DOHH2 (cell line): ENCODE measurements around the gene ARHGAP22.

ENCODE experiments used
- H3F3A ChIP-seq: fragments of 200-600 bp; sonication (generic), shearing (Covaris generic); 2 replicates; pipeline ENCODE4 v1.6.0; 2016; ENCODE audit warnings: antibody characterized with exemption, mild to moderate bottlenecking; ENCODE audit not compliant: control insufficient read depth, insufficient read depth
- H3K27ac ChIP-seq: fragments of 200-600 bp; sonication (generic); 2 replicates; pipeline ENCODE4 v1.5.1; 2014; ENCODE audit warnings: low read depth, mild to moderate bottlenecking, low read length, moderate library complexity
- H3K27me3 ChIP-seq: fragments of 200-600 bp; sonication (generic); 2 replicates; pipeline ENCODE4 v1.6.1; 2014; ENCODE audit warnings: mild to moderate bottlenecking, low read length, mixed read lengths; ENCODE audit not compliant: control insufficient read depth
- H3K36me3 ChIP-seq: fragments of 200-600 bp; sonication (generic); 2 replicates; pipeline ENCODE4 v1.6.1; 2014; ENCODE audit warnings: mild to moderate bottlenecking, low read length, moderate library complexity, mixed read lengths; ENCODE audit not compliant: control insufficient read depth
- H3K4me1 ChIP-seq: fragments of 200-600 bp; sonication (generic); 2 replicates; pipeline ENCODE4 v1.6.1; 2014; ENCODE audit warnings: mild to moderate bottlenecking, low read length, mixed read lengths; ENCODE audit not compliant: control insufficient read depth
- H3K4me2 ChIP-seq: fragments of 200-600 bp; sonication (generic); 2 replicates; pipeline ENCODE4 v1.6.0; 2014; ENCODE audit warnings: mild to moderate bottlenecking, low read length, moderate library complexity
- H3K4me3 ChIP-seq: fragments of 200-600 bp; sonication (generic); 2 replicates; pipeline ENCODE4 v1.5.1; 2014; ENCODE audit warnings: mild to moderate bottlenecking, low read length, mixed read lengths
- H3K79me2 ChIP-seq: fragments of 200-600 bp; sonication (generic); 2 replicates; pipeline ENCODE4 v1.6.1; 2014; ENCODE audit warnings: mild to moderate bottlenecking, low read length, mixed read lengths; ENCODE audit not compliant: control insufficient read depth
- H3K9me2 ChIP-seq: fragments of 200-600 bp; sonication (generic); replicated peaks from 2 replicates; pipeline ENCODE4 v1.6.1; 2014; ENCODE audit warnings: mild to moderate bottlenecking, low read length, mixed read lengths; ENCODE audit not compliant: control insufficient read depth
- H3K9me3 ChIP-seq: fragments of 200-600 bp; sonication (generic); 2 replicates; pipeline ENCODE4 v1.6.1; 2014; ENCODE audit warnings: antibody characterized with exemption, low read length, mixed read lengths; ENCODE audit not compliant: control insufficient read depth, insufficient read depth
- H4K20me1 ChIP-seq: fragments of 200-600 bp; sonication (generic); 2 replicates; pipeline ENCODE4 v1.6.0; 2014; ENCODE audit warnings: low read depth, mild to moderate bottlenecking, antibody characterized with exemption, low read length, moderate library complexity; ENCODE audit not compliant: control insufficient read depth, insufficient read depth
- EZH2phosphoT487 ChIP-seq: fragments of 200-600 bp; sonication (generic); IDR thresholded peaks from 2 replicates; pipeline ENCODE4 v1.6.1; 2017; ENCODE audit warnings: borderline replicate concordance, mild to moderate bottlenecking, antibody characterized with exemption, low read length, moderate library complexity, mixed read lengths
- TF ChIP-seq, protein P1 (sequence below): fragments of 200-600 bp; sonication (generic); IDR thresholded peaks from one replicate; pipeline ENCODE4 v1.5.1; 2014; ENCODE audit warnings: antibody characterized with exemption, mild to moderate bottlenecking, low read depth, low read length; ENCODE audit not compliant: poor library complexity, severe bottlenecking

ARHGAP22 gene

GRCh38 chr10:48464121-48464870 is 140.6 kb downstream of the ARHGAP22 start:
- no peaks in the 10 kb centered on the region for H3K9me2 ChIP-seq
- H3K4me2 ChIP-seq: no peak overlapping the region
- H3K4me1 ChIP-seq: no peaks in the 10 kb centered on the region
- no peaks in the 10 kb centered on the region for H3K27me3 ChIP-seq
- TF ChIP-seq, protein P1, sequence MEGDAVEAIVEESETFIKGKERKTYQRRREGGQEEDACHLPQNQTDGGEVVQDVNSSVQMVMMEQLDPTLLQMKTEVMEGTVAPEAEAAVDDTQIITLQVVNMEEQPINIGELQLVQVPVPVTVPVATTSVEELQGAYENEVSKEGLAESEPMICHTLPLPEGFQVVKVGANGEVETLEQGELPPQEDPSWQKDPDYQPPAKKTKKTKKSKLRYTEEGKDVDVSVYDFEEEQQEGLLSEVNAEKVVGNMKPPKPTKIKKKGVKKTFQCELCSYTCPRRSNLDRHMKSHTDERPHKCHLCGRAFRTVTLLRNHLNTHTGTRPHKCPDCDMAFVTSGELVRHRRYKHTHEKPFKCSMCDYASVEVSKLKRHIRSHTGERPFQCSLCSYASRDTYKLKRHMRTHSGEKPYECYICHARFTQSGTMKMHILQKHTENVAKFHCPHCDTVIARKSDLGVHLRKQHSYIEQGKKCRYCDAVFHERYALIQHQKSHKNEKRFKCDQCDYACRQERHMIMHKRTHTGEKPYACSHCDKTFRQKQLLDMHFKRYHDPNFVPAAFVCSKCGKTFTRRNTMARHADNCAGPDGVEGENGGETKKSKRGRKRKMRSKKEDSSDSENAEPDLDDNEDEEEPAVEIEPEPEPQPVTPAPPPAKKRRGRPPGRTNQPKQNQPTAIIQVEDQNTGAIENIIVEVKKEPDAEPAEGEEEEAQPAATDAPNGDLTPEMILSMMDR: no peak
- TF ChIP-seq EZH2phosphoT487: no peak
- no peaks in the 10 kb centered on the region for H4K20me1 ChIP-seq
- H3F3A ChIP-seq: no peaks in the 10 kb centered on the region
- H3K27ac ChIP-seq: no peak overlapping the region
- H3K9me3 ChIP-seq: no peaks in the 10 kb centered on the region
- no peaks in the 10 kb centered on the region for H3K79me2 ChIP-seq
- no peak overlapping the region for H3K4me3 ChIP-seq
- no peaks in the 10 kb centered on the region for H3K36me3 ChIP-seq

- Histone ChIP-seq H4K20me1 (no peaks in the 10 kb centered on the region), H3K4me3 (no peak overlapping the region), H3K4me1 (no peaks in the 10 kb centered on the region), H3K36me3 (no peaks in the 10 kb centered on the region), H3K79me2 (no peaks in the 10 kb centered on the region), H3K27ac (no peak overlapping the region), H3K4me2 (no peak overlapping the region), H3K9me3 (no peaks in the 10 kb centered on the region), H3K27me3 (no peaks in the 10 kb centered on the region), H3F3A (no peaks in the 10 kb centered on the region), H3K9me2 (no peaks in the 10 kb centered on the region)
- TF ChIP-seq, protein P1: no peak
- no peak for TF ChIP-seq EZH2phosphoT487
Measured at GRCh38 chr10:48463318-48464003, 141.4 kb downstream of the ARHGAP22 start.

- Histone ChIP-seq H3F3A (no peaks in the 10 kb centered on the region), H3K27ac (no peak overlapping the region), H3K4me2 (no peak overlapping the region), H3K4me3 (no peak overlapping the region), H4K20me1 (no peaks in the 10 kb centered on the region), H3K36me3 (no peaks in the 10 kb centered on the region), H3K9me2 (no peaks in the 10 kb centered on the region), H3K79me2 (no peaks in the 10 kb centered on the region), H3K4me1 (no peaks in the 10 kb centered on the region), H3K27me3 (no peaks in the 10 kb centered on the region), H3K9me3 (no peaks in the 10 kb centered on the region)
- no peak for TF ChIP-seq EZH2phosphoT487
- TF ChIP-seq, protein P1: no peak
Measured at GRCh38 chr10:48462482-48463020, 142.3 kb downstream of the ARHGAP22 start.
